A549 treated with CORT108297 at 1 μM for 4 hours (cell line): ENCODE results near the gene ZNF341. TPM values are rescaled to one million over a fixed set of nuclear protein-coding genes. Genes with fewer than 3 reads are reported as not detected.

ENCODE experiments used
- total RNA-seq: library from RNA; stranded (reverse); fragments of 200-300 nt; extraction: Qiagen RNA extraction; gene quantifications from 5 replicates; pipeline ENCODE4 v1.2.3, GENCODE V29; 2022

ZNF341 gene
- total RNA-seq: 2.8 to 4.9 TPM (median 3.9 TPM) in 5 replicates

GRCh38 chr20:33731693-33732165 lies at the start of gene ZNF341:
TSS of gene ZNF341 (plus strand) at chr20:33731996. CDS start at chr20:33732022, 26 bp downstream.

GRCh38 chr20:33686100-33686983 lies 45.5 kb upstream of the ZNF341 start, which contains the start of gene E2F1:
TSS of gene E2F1 (minus strand) at chr20:33686385. CDS start at chr20:33686264, 121 bp downstream.

DNA sequence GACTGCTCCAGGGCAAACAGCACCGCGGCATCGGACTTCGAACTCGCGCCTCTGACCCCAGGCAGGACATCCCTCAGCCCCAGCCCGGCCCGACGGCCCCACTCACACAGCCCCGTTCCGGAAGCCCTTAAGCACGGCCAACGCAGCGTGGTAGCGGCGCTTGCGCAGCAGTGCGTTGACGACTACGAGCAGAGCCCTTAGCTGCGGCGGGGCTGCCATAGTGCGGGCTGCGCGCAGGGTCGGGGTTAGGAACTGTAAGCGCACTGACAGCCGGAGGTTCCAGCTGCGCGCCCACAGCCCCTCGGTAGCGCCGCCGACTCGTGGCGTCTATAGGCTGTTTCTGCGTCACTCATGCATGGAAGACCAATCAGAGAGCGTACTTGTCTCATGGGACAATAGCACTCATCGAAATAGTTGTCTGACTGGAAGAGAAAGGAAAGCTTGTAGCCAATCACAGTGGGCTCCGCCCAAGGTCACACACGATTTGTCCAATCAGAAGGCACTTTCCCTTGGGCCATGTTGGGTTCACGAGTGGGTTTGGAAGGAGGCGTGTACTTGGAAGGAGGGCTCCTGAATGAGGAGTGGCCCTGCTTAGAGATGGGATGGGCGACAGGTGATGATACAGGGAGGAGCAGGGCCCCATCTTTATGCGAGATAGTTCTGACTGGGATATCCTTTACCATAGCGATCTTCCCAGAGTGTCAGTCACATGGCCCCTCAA lies 11.6 kb upstream of the ZNF341 start, which contains the start of gene PXMP4:
TSS of gene PXMP4 (minus strand) at position 322 of the 721 bp plus-strand sequence. CDS start at position 219, 103 bp downstream.

DNA sequence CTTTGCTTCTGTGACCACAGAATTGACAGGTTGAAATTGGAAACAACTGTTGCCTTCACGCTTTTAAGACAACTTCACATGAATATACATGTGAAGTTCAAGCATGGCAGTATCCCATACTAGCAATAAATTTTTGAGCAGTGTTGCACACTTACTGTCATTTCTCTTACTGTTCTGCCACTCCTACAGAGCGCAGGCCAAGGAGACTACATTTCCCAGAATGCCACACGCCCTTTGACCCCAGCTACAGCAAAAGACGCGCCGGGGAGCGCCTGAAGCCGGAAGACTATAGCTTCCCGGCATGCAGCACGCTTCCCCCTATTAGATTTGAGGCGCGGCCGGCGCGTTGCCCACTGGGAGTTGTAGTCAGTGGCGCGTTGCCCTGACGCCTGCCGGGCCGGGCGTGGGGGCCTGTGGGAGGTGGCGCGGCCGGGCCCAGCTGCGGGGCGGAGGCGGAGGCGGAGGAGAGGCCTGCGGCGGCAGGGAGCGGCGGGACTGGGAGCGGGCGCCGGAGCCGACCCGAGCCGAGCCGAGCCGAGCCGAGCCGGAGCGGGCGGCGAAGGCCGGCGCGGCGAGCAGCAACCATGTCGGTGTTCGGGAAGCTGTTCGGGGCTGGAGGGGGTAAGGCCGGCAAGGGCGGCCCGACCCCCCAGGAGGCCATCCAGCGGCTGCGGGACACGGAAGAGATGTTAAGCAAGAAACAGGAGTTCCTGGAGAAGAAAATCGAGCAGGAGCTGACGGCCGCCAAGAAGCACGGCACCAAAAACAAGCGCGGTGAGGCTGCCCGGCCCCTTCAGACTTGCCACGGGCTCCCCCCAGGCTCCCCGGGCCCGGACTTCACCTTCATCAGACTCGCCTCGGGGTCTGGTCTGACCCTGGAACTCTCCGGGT lies 79.3 kb downstream of the ZNF341 start, which contains the start of gene CHMP4B:
TSS of gene CHMP4B (plus strand) at position 464 of the 891 bp plus-strand sequence. CDS start at position 585, 121 bp downstream.

Other genes with a start within 250 kb of the ZNF341 start
- 4.3 to 7.2 TPM (median 6.2 TPM) in 5 replicates for gene CBFA2T2, start 241.9 kb upstream of the ZNF341 start, total RNA-seq
- 0.08 to 0.13 TPM (median 0.10 TPM) in 4 of 5 replicates, not detected in the other for gene C20orf144, start 69.7 kb upstream of the ZNF341 start, total RNA-seq
- gene ACTL10, start 65.1 kb upstream of the ZNF341 start, total RNA-seq: 0.05 TPM in 1 of 5 replicates, not detected in the others
- 11.1 to 15.5 TPM (median 14.1 TPM) in 5 replicates for gene NECAB3, start 57.6 kb upstream of the ZNF341 start, total RNA-seq
- 22.0 to 33.5 TPM (median 30.9 TPM) in 5 replicates for gene E2F1, start 45.6 kb upstream of the ZNF341 start, total RNA-seq
- 4.8 to 6.5 TPM (median 6.3 TPM) in 5 replicates for gene PXMP4, start 11.7 kb upstream of the ZNF341 start, total RNA-seq
- gene CHMP4B, start 79.4 kb downstream of the ZNF341 start, total RNA-seq: 163 to 184 TPM (median 178 TPM) in 5 replicates